Tibial artery (tissue), 4 donors: ENCODE data around the gene ERC1.

Experiments used
- DNase-seq, 2 donors: peaks; one replicate each; pipeline ENCODE4 v3.0.0-alpha.2; 2019
- H3K27ac ChIP-seq, 2 donors: fragments of 200-600 bp; sonication (generic) in 1 of 2; 1 replicate in 1 of 2; 2 replicates in 1 of 2; pipeline ENCODE4 v1.5.1; 2018 to 2019; ENCODE audit warnings: mild to moderate bottlenecking in 1 of 2
- H3K27me3 ChIP-seq, 2 donors: fragments of 200-600 bp; sonication (generic) in 1 of 2; one replicate each; pipeline versions ENCODE4 v1.5.1 to v1.6.0; 2016 to 2019
- H3K36me3 ChIP-seq, 3 donors: fragments of 200-600 bp; sonication (generic) in 2 of 3; one replicate each; pipeline ENCODE4 v1.5.1; 2016 to 2019; ENCODE audit warnings: mild to moderate bottlenecking in 2 of 3
- H3K4me1 ChIP-seq, 4 donors: fragments of 200-600 bp; sonication (generic) in 2 of 4; 1 replicate in 3 of 4; 2 replicates in 1 of 4; pipeline ENCODE4 v1.5.1; 2016 to 2019
- H3K4me3 ChIP-seq, 2 donors: fragments of 200-600 bp; sonication (generic) in 1 of 2; 1 replicate in 1 of 2; 2 replicates in 1 of 2; pipeline ENCODE4 v1.5.1; 2018 to 2019; ENCODE audit warnings: mild to moderate bottlenecking in 2 of 2
- H3K9me3 ChIP-seq, 3 donors: fragments of 200-600 bp; sonication (generic) in 1 of 3; one replicate each; pipeline ENCODE4 v1.5.1; 2016 to 2019
- CTCF ChIP-seq, 2 experiments: fragments of 200-600 bp in 1 of 2; fragments of 450-650 bp in 1 of 2; IDR thresholded peaks; one replicate each; pipeline ENCODE4 v1.5.1; 2017 to 2019; ENCODE audit warnings: antibody characterized with exemption in 2 of 2, mild to moderate bottlenecking in 1 of 2, moderate library complexity in 1 of 2
- intact Hi-C: fragments of 100-400 bp; cut with DNase I; formaldehyde crosslinking; loops from one replicate; pipeline ENCODE4 v1.15.0; 2023; ENCODE audit warnings: low total_unique reads

Gene ERC1

GRCh38 chr12:1398673-1399072 lies 407.6 kb downstream of the ERC1 start:
- Histone ChIP-seq H3K27me3 (no peaks in the 10 kb centered on the region), H3K4me3 (no peak overlapping the region), H3K4me1 (no peaks in the 10 kb centered on the region), H3K9me3 (no peaks in the 10 kb centered on the region), H3K36me3 (no peaks in the 10 kb centered on the region), H3K27ac (no peak overlapping the region)
- no peak for DNase-seq
- intact Hi-C loops: no loop called here
- TF ChIP-seq CTCF (IDR thresholded peaks at IDR 0.05): no peak

- no peak for DNase-seq
- Histone ChIP-seq H3K27ac (no peak overlapping the region), H3K4me1 (no peaks in the 10 kb centered on the region), H3K27me3 (no peaks in the 10 kb centered on the region), H3K36me3 (no peaks in the 10 kb centered on the region), H3K4me3 (no peak overlapping the region), H3K9me3 (no peaks in the 10 kb centered on the region)
- no peak for TF ChIP-seq CTCF (IDR thresholded peaks at IDR 0.05)
- intact Hi-C loops: no loop called here
Observed at GRCh38 chr12:1401891-1402290, 410.9 kb downstream of the ERC1 start.

GRCh38 chr12:1403417-1403816 lies 412.4 kb downstream of the ERC1 start:
- Histone ChIP-seq H3K27ac (no peak overlapping the region), H3K4me1 (no peaks in the 10 kb centered on the region), H3K9me3 (no peaks in the 10 kb centered on the region), H3K27me3 (no peaks in the 10 kb centered on the region), H3K4me3 (no peak overlapping the region), H3K36me3 (no peaks in the 10 kb centered on the region)
- no peak for TF ChIP-seq CTCF (IDR thresholded peaks at IDR 0.05)
- intact Hi-C loops: no loop called here
- no peak for DNase-seq

- no peak overlapping the region for H3K4me3 ChIP-seq
- H3K27me3 ChIP-seq: no peaks in the 10 kb centered on the region
- intact Hi-C loops: no loop called here
- peaks cover 7 to 12% (median 8%) of the 10 kb centered on the region in 3 donors for H3K36me3 ChIP-seq
- H3K9me3 ChIP-seq: no peaks in the 10 kb centered on the region
- no peak for DNase-seq
- H3K4me1 ChIP-seq: no peaks in the 10 kb centered on the region
- TF ChIP-seq CTCF (IDR thresholded peaks at IDR 0.05): no peak
- H3K27ac ChIP-seq: no peak overlapping the region
Observed at GRCh38 chr12:1405619-1406018, 414.6 kb downstream of the ERC1 start.

- intact Hi-C loops: no loop called here
- H3K27me3 ChIP-seq: no peaks in the 10 kb centered on the region
- H3K27ac ChIP-seq: no peak overlapping the region
- H3K4me1 ChIP-seq: no peaks in the 10 kb centered on the region
- no peak for DNase-seq
- no peak for TF ChIP-seq CTCF (IDR thresholded peaks at IDR 0.05)
- H3K9me3 ChIP-seq: no peaks in the 10 kb centered on the region
- H3K4me3 ChIP-seq: no peak overlapping the region
- peaks cover 12 to 19% (median 14%) of the 10 kb centered on the region in 3 donors for H3K36me3 ChIP-seq
Observed at GRCh38 chr12:1410794-1411193, 419.8 kb downstream of the ERC1 start.

GRCh38 chr12:1413930-1414329 lies 422.9 kb downstream of the ERC1 start:
- intact Hi-C loops: no loop called here
- H3K4me3 ChIP-seq: no peak overlapping the region

More at GRCh38 chr12:1413930-1414329, 422.9 kb downstream of the ERC1 start:
- Histone ChIP-seq H3K4me1 (no peaks in the 10 kb centered on the region), H3K9me3 (no peaks in the 10 kb centered on the region), H3K27ac (no peak overlapping the region), H3K36me3 (peaks cover 13 to 19% (median 15%) of the 10 kb centered on the region in 3 donors), H3K27me3 (no peaks in the 10 kb centered on the region)
- no peak for TF ChIP-seq CTCF (IDR thresholded peaks at IDR 0.05)
- DNase-seq: no peak
